HepG2 (cell line): ENCODE data around the gene APOM. TPM values are rescaled to one million over a fixed set of nuclear protein-coding genes. Genes with fewer than 3 reads are reported as not detected.

Source experiments
- AGO2 ChIP-seq: fragments of 200-400 bp; formaldehyde crosslinking; optimal IDR thresholded peaks from 2 replicates; pipeline ENCODE3; 2017; ENCODE audit warnings: mild to moderate bottlenecking, low read depth, low read length, moderate library complexity
- CCAR2 ChIP-seq: fragments of 200-400 bp; formaldehyde crosslinking; optimal IDR thresholded peaks from 2 replicates; pipeline ENCODE3; 2018; ENCODE audit warnings: low read depth, mild to moderate bottlenecking, low read length, moderate library complexity
- CREBL2 ChIP-seq: sonication (generic); formaldehyde crosslinking; IDR thresholded peaks from 2 replicates; pipeline ENCODE4 v1.8.1; 2023; ENCODE audit warnings: missing genetic modification reagents, mild to moderate bottlenecking, borderline replicate concordance
- DR1 ChIP-seq: sonication (generic); formaldehyde crosslinking; IDR thresholded peaks from 2 replicates; pipeline ENCODE4 v1.8.0; 2021; ENCODE audit warnings: mild to moderate bottlenecking, missing genetic modification reagents, inconsistent platforms
- EEA1 ChIP-seq: sonication (generic); formaldehyde crosslinking; IDR thresholded peaks from 2 replicates; pipeline ENCODE4 v1.5.1; 2020; ENCODE audit warnings: mild to moderate bottlenecking, missing genetic modification reagents, borderline replicate concordance
- FOXC1 ChIP-seq: sonication (generic); formaldehyde crosslinking; IDR thresholded peaks from 2 replicates; pipeline ENCODE4 v1.8.0; 2022; ENCODE audit warnings: mild to moderate bottlenecking, missing genetic modification reagents, borderline replicate concordance
- HNF4G ChIP-seq, 2 experiments: sonication (generic) in 1 of 2; formaldehyde crosslinking in 1 of 2; IDR thresholded peaks; 2 replicates each; pipeline versions ENCODE4 v1.4.0 to v1.6.1; 2011 to 2020; ENCODE audit warnings: borderline replicate concordance in 2 of 2, low read depth in 2 of 2, mild to moderate bottlenecking in 2 of 2, low read length in 1 of 2, missing genetic modification reagents in 1 of 2, moderate library complexity in 1 of 2
- HOXA3 ChIP-seq: sonication (generic); formaldehyde crosslinking; IDR thresholded peaks from 2 replicates; pipeline ENCODE4 v1.5.0; 2020; ENCODE audit warnings: missing genetic modification reagents
- IRF9 ChIP-seq: sonication (generic); formaldehyde crosslinking; IDR thresholded peaks from 2 replicates; pipeline ENCODE4 v1.8.0; 2022; ENCODE audit warnings: missing genetic modification reagents, mild to moderate bottlenecking, borderline replicate concordance
- POLR2AphosphoS5 ChIP-seq: IDR thresholded peaks from 2 replicates; pipeline ENCODE4 v1.6.1; 2012; ENCODE audit warnings: low read depth, low read length
- RBAK ChIP-seq: sonication (generic); formaldehyde crosslinking; IDR thresholded peaks from 2 replicates; pipeline ENCODE4 v1.5.1; 2020; ENCODE audit warnings: mild to moderate bottlenecking, missing genetic modification reagents
- U2AF1 ChIP-seq: fragments of 200-400 bp; formaldehyde crosslinking; optimal IDR thresholded peaks from 2 replicates; pipeline ENCODE3; 2017; ENCODE audit warnings: mild to moderate bottlenecking, low read depth, low read length
- ZBTB10 ChIP-seq: sonication (generic); formaldehyde crosslinking; IDR thresholded peaks from 2 replicates; pipeline ENCODE4 v1.4.0; 2020; ENCODE audit warnings: missing genetic modification reagents, borderline replicate concordance
- ZEB1 ChIP-seq: IDR thresholded peaks from 2 replicates; pipeline ENCODE4 v1.6.1; 2012; ENCODE audit warnings: mild to moderate bottlenecking, low read depth, inconsistent platforms; ENCODE audit not compliant: insufficient replicate concordance
- ZFP36L2 ChIP-seq: sonication (generic); formaldehyde crosslinking; IDR thresholded peaks from 2 replicates; pipeline ENCODE4 v1.4.0; 2020; ENCODE audit warnings: missing genetic modification reagents
- ZFP62 ChIP-seq: sonication (generic); formaldehyde crosslinking; IDR thresholded peaks from 2 replicates; pipeline ENCODE4 v1.4.0; 2020; ENCODE audit warnings: missing genetic modification reagents
- ZNF205 ChIP-seq: IDR thresholded peaks from 2 replicates; pipeline ENCODE4 v1.6.1; 2018; ENCODE audit warnings: missing biosample characterization, missing genetic modification reagents
- ZNF335 ChIP-seq: sonication (generic); formaldehyde crosslinking; IDR thresholded peaks from 2 replicates; pipeline ENCODE4 v1.4.0; 2020; ENCODE audit warnings: missing genetic modification reagents
- ZNF577 ChIP-seq: sonication (generic); formaldehyde crosslinking; IDR thresholded peaks from 2 replicates; pipeline ENCODE4 v1.4.0; 2020; ENCODE audit warnings: mild to moderate bottlenecking, low read depth, missing genetic modification reagents, borderline replicate concordance
- ZNF644 ChIP-seq: IDR thresholded peaks from 2 replicates; pipeline ENCODE4 v1.6.1; 2016; ENCODE audit warnings: low read depth
- ZNF703 ChIP-seq: sonication (generic); formaldehyde crosslinking; IDR thresholded peaks from 2 replicates; pipeline ENCODE4 v1.5.1; 2020; ENCODE audit warnings: missing genetic modification reagents, mild to moderate bottlenecking, moderate library complexity, borderline replicate concordance
- ZNF75D ChIP-seq: sonication (generic); formaldehyde crosslinking; IDR thresholded peaks from 2 replicates; pipeline ENCODE4 v1.8.1; 2023; ENCODE audit warnings: missing genetic modification reagents, mild to moderate bottlenecking, borderline replicate concordance
- ZNF800 ChIP-seq: sonication (generic); formaldehyde crosslinking; IDR thresholded peaks from 2 replicates; pipeline ENCODE4 v1.4.0; 2020; ENCODE audit warnings: missing genetic modification reagents
- polyA plus RNA-seq, 8 experiments: library from polyadenylated mRNA; depleted of rRNA in 3 of 8; stranded (reverse) in 7 of 8; unstranded in 1 of 8; fragments of >200 nt; fragmentation: Illumina TruSeq in 4 of 8; extraction: Trizol in 4 of 8; gene quantifications; 2 replicates each; pipeline versions ENCODE4 v1.2.1 to v1.2.3, GENCODE V29; 2011 to 2016; ENCODE audit warnings: low read depth in 4 of 8, missing spikeins in 1 of 8, mixed read lengths in 1 of 8; ENCODE audit not compliant: insufficient read depth in 1 of 8
- total RNA-seq, 5 experiments: library from RNA; depleted of rRNA; stranded (reverse); fragments of >200 nt; fragmentation: Illumina TruSeq; extraction: Trizol; gene quantifications; 2 replicates each; pipeline ENCODE4 v1.2.3, GENCODE V29; 2016; ENCODE audit warnings: low read depth in 1 of 5

APOM gene
- total and polyA plus RNA-seq, 2 of the 13 experiments (the other 11 are each of a cell fraction or from before 2014, with no cell fraction given) = 98.2 to 1,140 TPM

- TF ChIP-seq ZNF577 (CRISPR knock-in tag) = no peak
- no peak; the same call in 1 of the 2 replicates for TF ChIP-seq ZFP36L2 (CRISPR knock-in tag)
- TF ChIP-seq U2AF1 = peak; percentile 41
- TF ChIP-seq RBAK (CRISPR knock-in tag) = no peak
- peak; percentile 91 for TF ChIP-seq ZNF205
- TF ChIP-seq CREBL2 = peak; percentile 72; the same call in 1 of the 2 replicates
- no peak for TF ChIP-seq CCAR2
- TF ChIP-seq ZNF800 (CRISPR knock-in tag) = peak; percentile 77; the same call in 1 of the 2 replicates
- peak; percentile 99 for TF ChIP-seq ZNF335 (CRISPR knock-in tag)
- no peak for TF ChIP-seq ZEB1
- peak; percentile 95 for TF ChIP-seq HNF4G (IDR thresholded peaks at IDR 0.05; ENCODE audit: borderline replicate concordance, low read depth, low read length)
- TF ChIP-seq HNF4G (CRISPR knock-in tag; IDR thresholded peaks at IDR 0.05; ENCODE audit: borderline replicate concordance, low read depth) = peak; percentile 91; the same call in 1 of the 2 replicates
- no peak for TF ChIP-seq AGO2
- no peak for TF ChIP-seq ZNF75D (CRISPR knock-in tag)
- TF ChIP-seq FOXC1 (CRISPR knock-in tag) = peak; percentile 73; the same call in 1 of the 2 replicates
- peak; percentile 66; the same call in 1 of the 2 replicates for TF ChIP-seq ZBTB10 (CRISPR knock-in tag)
- TF ChIP-seq POLR2AphosphoS5 = peak; percentile 100
- no peak for TF ChIP-seq ZNF703 (CRISPR knock-in tag)
- peak; percentile 92 for TF ChIP-seq HOXA3 (CRISPR knock-in tag)
- no peak for TF ChIP-seq ZFP62
- TF ChIP-seq IRF9 (CRISPR knock-in tag) = no peak; the same call in 1 of the 2 replicates
- TF ChIP-seq DR1 (CRISPR knock-in tag) = peak; percentile 84; the same call in 1 of the 2 replicates
- TF ChIP-seq EEA1 (CRISPR knock-in tag) = no peak
- TF ChIP-seq ZNF644 (CRISPR knock-in tag) = peak; percentile 47; the same call in 1 of the 2 replicates
Measured at GRCh38 chr6:31655349-31656237, at the start of gene APOM (continued).
